ENCODE results near the gene ZNF133. TPM values are rescaled to one million over a fixed set of nuclear protein-coding genes. Genes with fewer than 3 reads are reported as not detected.

Gene ZNF133
- polyA plus RNA-seq, 1 donor (not counting 4 experiments of a cell fraction or from before 2014, with no cell fraction given): 15.8 TPM

DNA sequence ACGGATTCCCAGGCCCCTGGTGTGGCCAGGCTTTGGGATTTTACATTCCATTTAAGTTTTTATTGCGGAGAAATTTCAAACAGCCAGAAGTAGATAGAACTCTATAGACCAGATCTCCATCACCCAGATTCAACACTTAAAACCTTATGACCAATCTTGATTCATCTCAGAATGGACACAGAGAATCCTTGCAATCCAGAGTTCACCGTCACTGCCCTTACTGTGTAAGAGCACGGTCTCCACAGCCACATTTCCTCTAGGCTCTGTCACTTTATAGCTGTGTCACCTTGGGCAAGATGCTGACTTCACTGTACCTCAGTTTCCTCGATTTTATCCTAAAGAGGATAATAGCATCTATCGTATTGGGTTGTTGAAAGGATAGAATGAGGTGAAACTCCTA, 979 bp downstream of the ZNF133 start:
- peaks cover 4 to 5% of the 10 kb centered on the region in 2 experiments for H3K36me3 ChIP-seq (ENCODE audit: control insufficient read depth in 2 of 2, extremely low read depth in 1 of 2, insufficient read depth in 2 of 2, low read length in 2 of 2)
- H3K27ac ChIP-seq (ENCODE audit: control insufficient read depth, insufficient read depth, low read length): peak overlapping the region; percentile 96
- no peaks in the 10 kb centered on the region for H3K9me1 ChIP-seq (ENCODE audit: control insufficient read depth, extremely low read depth, insufficient read depth, low read length)
- DNase-seq (ENCODE audit: low read depth, low spot score) (no peak), FAIRE-seq (no peak)
- H2AFZ ChIP-seq (ENCODE audit: control insufficient read depth, low read length): no peak overlapping the region
- H4K20me1 ChIP-seq (ENCODE audit: control insufficient read depth, extremely low read depth, insufficient read depth, low read length): no peaks in the 10 kb centered on the region
- H3K4me2 ChIP-seq (ENCODE audit: control insufficient read depth, extremely low read depth, insufficient read depth, low read depth, low read length): peak overlapping the region; percentile 81
- TF ChIP-seq EZH2 (IDR thresholded peaks at IDR 0.05; ENCODE audit: low read length): no peak
- TF ChIP-seq, protein P1, sequence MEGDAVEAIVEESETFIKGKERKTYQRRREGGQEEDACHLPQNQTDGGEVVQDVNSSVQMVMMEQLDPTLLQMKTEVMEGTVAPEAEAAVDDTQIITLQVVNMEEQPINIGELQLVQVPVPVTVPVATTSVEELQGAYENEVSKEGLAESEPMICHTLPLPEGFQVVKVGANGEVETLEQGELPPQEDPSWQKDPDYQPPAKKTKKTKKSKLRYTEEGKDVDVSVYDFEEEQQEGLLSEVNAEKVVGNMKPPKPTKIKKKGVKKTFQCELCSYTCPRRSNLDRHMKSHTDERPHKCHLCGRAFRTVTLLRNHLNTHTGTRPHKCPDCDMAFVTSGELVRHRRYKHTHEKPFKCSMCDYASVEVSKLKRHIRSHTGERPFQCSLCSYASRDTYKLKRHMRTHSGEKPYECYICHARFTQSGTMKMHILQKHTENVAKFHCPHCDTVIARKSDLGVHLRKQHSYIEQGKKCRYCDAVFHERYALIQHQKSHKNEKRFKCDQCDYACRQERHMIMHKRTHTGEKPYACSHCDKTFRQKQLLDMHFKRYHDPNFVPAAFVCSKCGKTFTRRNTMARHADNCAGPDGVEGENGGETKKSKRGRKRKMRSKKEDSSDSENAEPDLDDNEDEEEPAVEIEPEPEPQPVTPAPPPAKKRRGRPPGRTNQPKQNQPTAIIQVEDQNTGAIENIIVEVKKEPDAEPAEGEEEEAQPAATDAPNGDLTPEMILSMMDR (optimal IDR thresholded peaks at IDR 0.05 in 1 of 3, IDR thresholded peaks at IDR 0.05 in 1 of 3, conservative IDR thresholded peaks at IDR 0.05 in 1 of 3; ENCODE audit: extremely low read depth in 1 of 3, insufficient read depth in 2 of 3, low read length in 3 of 3): no peak
- H3K4me3 ChIP-seq (ENCODE audit: control insufficient read depth in 2 of 3, extremely low read depth in 1 of 3, insufficient read depth in 2 of 3, low read depth in 1 of 3, low read length in 3 of 3): peak overlapping the region; percentile 78 to 86 (median 79)
- H3K9me3 ChIP-seq (ENCODE audit: control insufficient read depth, low read depth, low read length): peaks cover under 1% of the 10 kb centered on the region
- dilution Hi-C loops (cut with MboI; ENCODE audit: extremely low pct_ligation_motif_present, low sequenced_read_pairs): no loop called here
- H3K27me3 ChIP-seq (ENCODE audit: control insufficient read depth, extremely low read depth, insufficient read depth, low read length): no peaks in the 10 kb centered on the region
- H3K9ac ChIP-seq (ENCODE audit: control insufficient read depth, extremely low read depth, insufficient read depth, low read length): peak overlapping the region; percentile 92
- peaks cover 11% of the 10 kb centered on the region for H3K4me1 ChIP-seq (ENCODE audit: control insufficient read depth, extremely low read depth, insufficient read depth, low read length)
- peaks cover 51% of the 10 kb centered on the region for H3K79me2 ChIP-seq (ENCODE audit: control insufficient read depth, insufficient read depth, low read length)

DNA sequence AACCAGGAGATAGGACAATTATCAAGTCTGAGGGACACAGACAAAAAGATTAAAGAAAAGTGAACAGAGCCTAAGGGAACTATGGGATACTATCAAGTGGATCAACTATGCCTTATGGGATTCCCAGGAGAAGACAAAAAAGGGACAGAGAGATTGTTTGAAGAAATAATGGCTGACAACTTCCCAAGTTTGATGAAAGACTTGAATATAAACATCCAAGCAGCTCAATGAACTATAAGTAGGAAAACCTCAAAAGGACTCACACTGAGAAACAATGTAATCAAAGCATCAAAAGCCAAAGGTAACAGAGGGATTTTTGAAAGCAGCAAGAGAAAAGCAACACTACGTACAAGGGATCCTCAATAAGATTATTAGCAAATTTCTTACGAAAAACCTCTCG, 11.0 kb downstream of the ZNF133 start:
- TF ChIP-seq, protein P1 (optimal IDR thresholded peaks at IDR 0.05 in 1 of 3, IDR thresholded peaks at IDR 0.05 in 1 of 3, conservative IDR thresholded peaks at IDR 0.05 in 1 of 3; ENCODE audit: extremely low read depth in 1 of 3, insufficient read depth in 2 of 3, low read length in 3 of 3): no peak
- TF ChIP-seq EZH2 (IDR thresholded peaks at IDR 0.05; ENCODE audit: low read length): no peak

More for the DNA sequence above, 11.0 kb downstream of the ZNF133 start:
- no peak overlapping the region for H3K4me2 ChIP-seq (ENCODE audit: control insufficient read depth, extremely low read depth, insufficient read depth, low read depth, low read length)
- H3K27me3 ChIP-seq (ENCODE audit: control insufficient read depth, extremely low read depth, insufficient read depth, low read length): no peaks in the 10 kb centered on the region
- dilution Hi-C loops (cut with MboI; ENCODE audit: extremely low pct_ligation_motif_present, low sequenced_read_pairs): no loop called here
- H3K79me2 ChIP-seq (ENCODE audit: control insufficient read depth, insufficient read depth, low read length): peaks cover 15% of the 10 kb centered on the region
- H3K9me1 ChIP-seq (ENCODE audit: control insufficient read depth, extremely low read depth, insufficient read depth, low read length): no peaks in the 10 kb centered on the region
- no peak overlapping the region for H3K4me3 ChIP-seq (ENCODE audit: control insufficient read depth in 2 of 3, extremely low read depth in 1 of 3, insufficient read depth in 2 of 3, low read depth in 1 of 3, low read length in 3 of 3)
- H3K27ac ChIP-seq (ENCODE audit: control insufficient read depth, insufficient read depth, low read length): no peak overlapping the region
- DNase-seq (ENCODE audit: low read depth, low spot score): no peak
- H3K9me3 ChIP-seq (ENCODE audit: control insufficient read depth, low read depth, low read length): no peaks in the 10 kb centered on the region
- H2AFZ ChIP-seq (ENCODE audit: control insufficient read depth, low read length): no peak overlapping the region
- H3K36me3 ChIP-seq (ENCODE audit: control insufficient read depth in 2 of 2, extremely low read depth in 1 of 2, insufficient read depth in 2 of 2, low read length in 2 of 2): peaks cover 3 to 6% of the 10 kb centered on the region in 2 experiments
- no peak overlapping the region for H3K9ac ChIP-seq (ENCODE audit: control insufficient read depth, extremely low read depth, insufficient read depth, low read length)
- H3K4me1 ChIP-seq (ENCODE audit: control insufficient read depth, extremely low read depth, insufficient read depth, low read length): no peaks in the 10 kb centered on the region
- FAIRE-seq: peak; percentile 20
- no peaks in the 10 kb centered on the region for H4K20me1 ChIP-seq (ENCODE audit: control insufficient read depth, extremely low read depth, insufficient read depth, low read length)

Data from keratinocyte (primary cell).